ENCODE measurements around the gene TMEM163. TPM values are rescaled to one million over a fixed set of nuclear protein-coding genes. Genes with fewer than 3 reads are reported as not detected.

Gene TMEM163
- total and polyA plus RNA-seq, 2 donors (not counting 3 experiments of a cell fraction or from before 2014, with no cell fraction given), result 1.0 to 2.8 TPM

GRCh38 chr2:134416637-134417036 is 302.2 kb downstream of the TMEM163 start:
- dilution Hi-C loops (cut with MboI; ENCODE audit: extremely low pct_ligation_motif_present, low sequenced_read_pairs) (no loop called here), intact Hi-C loops (cut with micrococcal nuclease) (loop anchor here (1.0 kb wide), 1 partner anchor 10 kb away; no protein-coding TSS in a partner anchor)
- no peaks in the 10 kb centered on the region for H3K9me3 ChIP-seq (replicated peaks; ENCODE audit: control insufficient read depth, insufficient read depth, low read length)
- no TSS peak for BruUV-seq (replicated peaks)
- H3K9ac ChIP-seq (replicated peaks; ENCODE audit: extremely low read depth, insufficient read depth, low read length), result no peak overlapping the region
- no peak overlapping the region for H2AFZ ChIP-seq (ENCODE audit: low read depth, low read length)
- peaks cover 0 to 2% of the 10 kb centered on the region in 2 experiments for H3K36me3 ChIP-seq (ENCODE audit: control insufficient read depth in 2 of 2, extremely low read depth in 1 of 2, insufficient read depth in 2 of 2, low read length in 2 of 2)
- CTCF ChIA-PET, result interaction anchor here (2.1 to 3.4 kb wide), 2 partner anchors 34 to 298 kb away, joined by 8 to 20 read pairs; no protein-coding TSS in a partner anchor
- no peaks in the 10 kb centered on the region for H3K79me2 ChIP-seq (ENCODE audit: control insufficient read depth, insufficient read depth, low read length)
- H3K27me3 ChIP-seq (ENCODE audit: control insufficient read depth in 2 of 2, insufficient read depth in 2 of 2, low read length in 2 of 2), result no peaks in the 10 kb centered on the region
- TF ChIP-seq MYC (IDR thresholded peaks at IDR 0.05; ENCODE audit: low read depth, low read length) (no peak), FOS (IDR thresholded peaks at IDR 0.05; ENCODE audit: borderline replicate concordance, insufficient read depth, low read length) (no peak), MAX (IDR thresholded peaks at IDR 0.05; ENCODE audit: insufficient read depth, insufficient read length) (no peak), EZH2 (IDR thresholded peaks at IDR 0.05; ENCODE audit: borderline replicate concordance, low read depth, low read length, severe bottlenecking) (no peak), GATA2 (IDR thresholded peaks at IDR 0.05; ENCODE audit: insufficient read depth, insufficient read length, low read depth, low read length) (no peak), CTCF (IDR thresholded peaks at IDR 0.05; ENCODE audit: extremely low read depth in 1 of 2, insufficient read depth in 1 of 2, low read depth in 1 of 2, low read length in 2 of 2) (no peak), POLR2AphosphoS5 (IDR thresholded peaks at IDR 0.05; ENCODE audit: insufficient read depth, low read depth, low read length) (no peak), POLR2A (IDR thresholded peaks at IDR 0.05; ENCODE audit: low read depth, low read length) (no peak), JUN (IDR thresholded peaks at IDR 0.05; ENCODE audit: borderline replicate concordance, insufficient read depth, insufficient read length, low read depth) (no peak)
- no peak for FAIRE-seq
- no peak overlapping the region for H3K4me2 ChIP-seq (ENCODE audit: insufficient read depth, low read length)
- H3K4me3 ChIP-seq (replicated peaks in 1 of 3; ENCODE audit: insufficient read depth in 1 of 3, low read depth in 1 of 3, low read length in 3 of 3), result no peak overlapping the region
- no peak overlapping the region for H3K27ac ChIP-seq (ENCODE audit: insufficient read depth, low read depth, low read length)
- no peaks in the 10 kb centered on the region for H3K9me1 ChIP-seq (replicated peaks; ENCODE audit: control insufficient read depth, extremely low read depth, insufficient read depth, low read length)
- POLR2A ChIA-PET, result no interaction called here
- peaks cover 3% of the 10 kb centered on the region for H3K4me1 ChIP-seq (ENCODE audit: control insufficient read depth, extremely low read depth, insufficient read depth, low read length)
- DNase-seq (ENCODE audit: low read depth, low spot score), result no peak
- no peaks in the 10 kb centered on the region for H4K20me1 ChIP-seq (replicated peaks; ENCODE audit: control insufficient read depth, extremely low read depth, insufficient read depth, low read length)
